ENCODE data around the gene CIPC. TPM values are rescaled to one million over a fixed set of nuclear protein-coding genes. Genes with fewer than 3 reads are reported as not detected.
A peak's percentile ranks its signal among the peaks of the same experiment; 100 is the strongest.

Gene CIPC
- total RNA-seq, 1 donor from 2014 or later, result 25.6 TPM

- Mint-ChIP-seq H3K27me3 (peaks cover 89% of the 10 kb centered on the region), H3K27ac (peak within 1 kb of the TSS; percentile 31), H3K9me3 (ENCODE audit: low read depth) (no peaks in the 10 kb centered on the region), H3K36me3 (ENCODE audit: insufficient read depth) (no peaks in the 10 kb centered on the region), H3K4me3 (ENCODE audit: low read depth) (peak within 1 kb of the TSS; percentile 66), H3K4me1 (ENCODE audit: low read depth) (peaks cover 13% of the 10 kb centered on the region)
- DNase-seq (ENCODE audit: low spot score, unreplicated experiment), result peak; percentile 64
- peak; percentile 70 for TF ChIP-seq CTCF (IDR thresholded peaks at IDR 0.05; ENCODE audit: unreplicated experiment)
These were observed 43.4 kb downstream of the CIPC start, which contains the start of gene ZDHHC22 for GRCh38 chr14:77141214-77142004. ZDHHC22 (minus strand) TSS chr14:77141791; CDS start chr14:77139738, 2,053 bp downstream.

GRCh38 chr14:77142005-77142800, 44.1 kb downstream of the CIPC start:
- H3K4me1 Mint-ChIP-seq (ENCODE audit: low read depth), result peaks cover 13% of the 10 kb centered on the region
- H3K27me3 Mint-ChIP-seq, result peaks cover 89% of the 10 kb centered on the region
- H3K36me3 Mint-ChIP-seq (ENCODE audit: insufficient read depth), result no peaks in the 10 kb centered on the region
- peak overlapping the region; percentile 31 for H3K27ac Mint-ChIP-seq
- no peaks in the 10 kb centered on the region for H3K9me3 Mint-ChIP-seq (ENCODE audit: low read depth)
- DNase-seq (ENCODE audit: low spot score, unreplicated experiment), result no peak
- H3K4me3 Mint-ChIP-seq (ENCODE audit: low read depth), result peak overlapping the region; percentile 65
- no peak for TF ChIP-seq CTCF (IDR thresholded peaks at IDR 0.05; ENCODE audit: unreplicated experiment)

- Mint-ChIP-seq H3K4me3 (ENCODE audit: low read depth) (no peak overlapping the region), H3K27me3 (peaks cover 83% of the 10 kb centered on the region), H3K27ac (no peak overlapping the region), H3K4me1 (ENCODE audit: low read depth) (peaks cover 13% of the 10 kb centered on the region), H3K36me3 (ENCODE audit: insufficient read depth) (no peaks in the 10 kb centered on the region), H3K9me3 (ENCODE audit: low read depth) (no peaks in the 10 kb centered on the region)
- no peak for DNase-seq (ENCODE audit: low spot score, unreplicated experiment)
- no peak for TF ChIP-seq CTCF (IDR thresholded peaks at IDR 0.05; ENCODE audit: unreplicated experiment)
These were observed 45.0 kb downstream of the CIPC start for GRCh38 chr14:77143071-77143470.

DNA sequence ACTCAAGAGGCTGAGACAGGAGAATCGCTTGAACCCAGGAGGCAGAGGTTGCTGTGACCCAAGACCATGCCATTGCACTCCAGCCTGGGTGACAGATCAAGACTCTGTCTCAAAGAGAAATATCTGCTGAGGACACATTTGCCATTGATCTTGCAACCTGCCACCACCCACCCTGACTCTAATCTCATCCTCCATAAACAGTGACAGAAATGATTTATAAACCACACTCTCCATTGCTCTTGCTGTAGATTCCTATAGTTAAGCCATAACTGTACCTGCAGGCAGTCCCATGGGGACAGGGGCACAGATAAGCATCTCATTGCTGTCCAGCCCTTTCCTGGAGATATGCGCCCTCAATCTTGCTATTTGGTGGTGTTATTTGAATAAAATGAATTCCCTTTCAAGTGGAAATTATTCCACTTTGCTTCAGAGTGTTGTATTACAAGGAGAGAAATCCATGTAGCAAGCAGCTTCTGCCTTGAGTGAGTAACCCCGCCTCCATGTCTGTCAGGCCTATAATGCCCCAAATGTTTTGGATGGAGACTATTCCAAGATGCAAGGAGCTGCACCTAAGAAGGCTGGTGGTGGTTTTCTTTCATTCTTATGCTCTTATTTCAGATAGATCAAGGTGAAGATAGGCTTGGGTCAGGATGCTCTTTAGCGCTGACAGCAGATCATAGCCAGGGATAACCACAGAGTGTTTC, 46.5 kb downstream of the CIPC start:
- H3K4me1 Mint-ChIP-seq (ENCODE audit: low read depth), result peaks cover 13% of the 10 kb centered on the region
- no peaks in the 10 kb centered on the region for H3K36me3 Mint-ChIP-seq (ENCODE audit: insufficient read depth)
- peaks cover 77% of the 10 kb centered on the region for H3K27me3 Mint-ChIP-seq
- DNase-seq (ENCODE audit: low spot score, unreplicated experiment), result no peak
- TF ChIP-seq CTCF (IDR thresholded peaks at IDR 0.05; ENCODE audit: unreplicated experiment), result no peak
- no peaks in the 10 kb centered on the region for H3K9me3 Mint-ChIP-seq (ENCODE audit: low read depth)
- no peak overlapping the region for H3K27ac Mint-ChIP-seq
- H3K4me3 Mint-ChIP-seq (ENCODE audit: low read depth), result no peak overlapping the region
